ENCODE measurements around the gene CDS1.

DNA sequence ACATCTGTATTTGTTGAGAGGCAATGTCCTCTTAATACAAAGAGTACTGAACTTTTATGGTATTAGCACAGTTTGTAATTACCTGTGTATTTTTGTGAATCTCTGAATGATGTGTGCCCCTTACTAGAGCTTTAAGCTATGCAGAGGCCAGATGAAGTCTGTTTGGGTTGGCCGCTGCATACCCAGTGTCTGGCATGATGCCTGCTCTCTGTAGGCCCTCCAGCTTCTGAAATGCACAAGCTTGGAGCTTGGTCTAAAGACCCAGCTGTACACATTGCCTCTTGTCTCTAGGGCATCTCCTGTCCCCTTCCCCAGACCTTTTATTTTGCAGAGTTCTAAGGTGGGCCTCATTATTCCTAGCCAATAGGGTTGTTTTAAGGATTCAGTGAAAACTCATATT is 68.6 kb downstream of the CDS1 start:
- TF ChIP-seq, protein P1, sequence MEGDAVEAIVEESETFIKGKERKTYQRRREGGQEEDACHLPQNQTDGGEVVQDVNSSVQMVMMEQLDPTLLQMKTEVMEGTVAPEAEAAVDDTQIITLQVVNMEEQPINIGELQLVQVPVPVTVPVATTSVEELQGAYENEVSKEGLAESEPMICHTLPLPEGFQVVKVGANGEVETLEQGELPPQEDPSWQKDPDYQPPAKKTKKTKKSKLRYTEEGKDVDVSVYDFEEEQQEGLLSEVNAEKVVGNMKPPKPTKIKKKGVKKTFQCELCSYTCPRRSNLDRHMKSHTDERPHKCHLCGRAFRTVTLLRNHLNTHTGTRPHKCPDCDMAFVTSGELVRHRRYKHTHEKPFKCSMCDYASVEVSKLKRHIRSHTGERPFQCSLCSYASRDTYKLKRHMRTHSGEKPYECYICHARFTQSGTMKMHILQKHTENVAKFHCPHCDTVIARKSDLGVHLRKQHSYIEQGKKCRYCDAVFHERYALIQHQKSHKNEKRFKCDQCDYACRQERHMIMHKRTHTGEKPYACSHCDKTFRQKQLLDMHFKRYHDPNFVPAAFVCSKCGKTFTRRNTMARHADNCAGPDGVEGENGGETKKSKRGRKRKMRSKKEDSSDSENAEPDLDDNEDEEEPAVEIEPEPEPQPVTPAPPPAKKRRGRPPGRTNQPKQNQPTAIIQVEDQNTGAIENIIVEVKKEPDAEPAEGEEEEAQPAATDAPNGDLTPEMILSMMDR (IDR thresholded peaks at IDR 0.05; ENCODE audit: extremely low read depth in 1 of 2, insufficient read depth in 1 of 2, low read depth in 1 of 2, low read length in 2 of 2) = no peak
- TF ChIP-seq POLR2AphosphoS5 (IDR thresholded peaks at IDR 0.05; ENCODE audit: insufficient read depth, low read depth, low read length) (no peak), JUN (IDR thresholded peaks at IDR 0.05; ENCODE audit: borderline replicate concordance, insufficient read depth, insufficient read length, low read depth) (no peak), EZH2 (IDR thresholded peaks at IDR 0.05; ENCODE audit: borderline replicate concordance, low read depth, low read length, severe bottlenecking) (no peak)
